GM12801 (cell line): ENCODE results near the gene TAF12.

Source experiments
- TF ChIP-seq, protein P1 (sequence below): IDR thresholded peaks from one replicate; pipeline ENCODE4 v1.5.1; 2011; ENCODE audit warnings: control low read depth; ENCODE audit not compliant: insufficient read length; ENCODE audit errors: extremely low read depth

TAF12 gene

DNA sequence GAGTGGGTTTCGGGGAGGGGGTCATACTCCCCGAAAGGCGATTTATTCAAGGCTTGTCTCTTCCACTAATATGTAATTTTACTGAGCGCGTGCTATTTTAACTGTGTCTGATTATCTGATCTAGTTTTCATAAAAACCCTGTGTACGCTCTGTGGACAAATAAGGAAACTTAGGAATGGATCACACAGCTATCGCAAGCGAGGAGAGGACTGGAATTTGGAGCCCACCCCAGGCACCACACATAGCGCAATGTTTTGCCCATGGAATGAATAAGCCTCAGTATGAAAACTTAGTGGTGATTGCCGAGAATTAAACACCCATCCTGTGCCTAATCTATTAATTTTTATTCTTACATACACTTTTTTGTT is 60.6 kb downstream of the TAF12 start:
- TF ChIP-seq, protein P1, sequence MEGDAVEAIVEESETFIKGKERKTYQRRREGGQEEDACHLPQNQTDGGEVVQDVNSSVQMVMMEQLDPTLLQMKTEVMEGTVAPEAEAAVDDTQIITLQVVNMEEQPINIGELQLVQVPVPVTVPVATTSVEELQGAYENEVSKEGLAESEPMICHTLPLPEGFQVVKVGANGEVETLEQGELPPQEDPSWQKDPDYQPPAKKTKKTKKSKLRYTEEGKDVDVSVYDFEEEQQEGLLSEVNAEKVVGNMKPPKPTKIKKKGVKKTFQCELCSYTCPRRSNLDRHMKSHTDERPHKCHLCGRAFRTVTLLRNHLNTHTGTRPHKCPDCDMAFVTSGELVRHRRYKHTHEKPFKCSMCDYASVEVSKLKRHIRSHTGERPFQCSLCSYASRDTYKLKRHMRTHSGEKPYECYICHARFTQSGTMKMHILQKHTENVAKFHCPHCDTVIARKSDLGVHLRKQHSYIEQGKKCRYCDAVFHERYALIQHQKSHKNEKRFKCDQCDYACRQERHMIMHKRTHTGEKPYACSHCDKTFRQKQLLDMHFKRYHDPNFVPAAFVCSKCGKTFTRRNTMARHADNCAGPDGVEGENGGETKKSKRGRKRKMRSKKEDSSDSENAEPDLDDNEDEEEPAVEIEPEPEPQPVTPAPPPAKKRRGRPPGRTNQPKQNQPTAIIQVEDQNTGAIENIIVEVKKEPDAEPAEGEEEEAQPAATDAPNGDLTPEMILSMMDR = no peak

DNA sequence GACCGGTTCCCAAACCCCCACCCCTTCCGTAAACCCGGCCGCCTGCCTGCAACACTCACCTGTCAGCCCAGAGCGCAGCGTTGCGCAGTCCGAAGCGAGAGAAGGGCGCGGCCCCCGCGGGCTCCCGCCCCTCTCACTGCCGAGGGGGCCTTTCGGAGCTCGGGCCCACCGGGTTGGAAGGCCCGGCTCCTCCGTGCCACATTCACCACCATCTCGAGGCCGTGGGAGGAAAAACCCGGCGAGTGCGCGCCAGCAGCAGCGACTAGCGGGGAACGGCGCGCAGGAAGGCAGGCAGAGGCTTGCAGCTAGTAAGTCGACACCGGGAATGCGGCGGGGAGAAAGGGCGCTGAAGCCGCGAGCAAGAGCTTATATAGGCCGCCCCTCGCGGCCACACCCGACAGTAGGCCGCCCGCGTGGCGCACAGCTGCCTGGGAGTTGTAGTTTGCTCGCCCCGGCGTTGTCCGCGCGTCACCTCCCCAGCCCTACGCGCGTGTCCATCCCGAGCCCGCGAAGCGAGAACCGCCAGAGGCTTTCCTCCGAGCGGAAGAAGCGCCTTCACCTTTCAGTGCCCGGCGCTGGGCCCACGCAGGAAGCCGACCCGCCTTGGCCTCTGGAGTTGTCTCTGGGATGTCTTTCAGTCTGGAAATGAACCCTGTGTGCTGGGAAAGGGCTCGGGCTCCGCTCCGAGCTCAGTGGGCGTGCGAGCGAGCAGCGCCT is 61.2 kb downstream of the TAF12 start:
- TF ChIP-seq, protein P1 = no peak

DNA sequence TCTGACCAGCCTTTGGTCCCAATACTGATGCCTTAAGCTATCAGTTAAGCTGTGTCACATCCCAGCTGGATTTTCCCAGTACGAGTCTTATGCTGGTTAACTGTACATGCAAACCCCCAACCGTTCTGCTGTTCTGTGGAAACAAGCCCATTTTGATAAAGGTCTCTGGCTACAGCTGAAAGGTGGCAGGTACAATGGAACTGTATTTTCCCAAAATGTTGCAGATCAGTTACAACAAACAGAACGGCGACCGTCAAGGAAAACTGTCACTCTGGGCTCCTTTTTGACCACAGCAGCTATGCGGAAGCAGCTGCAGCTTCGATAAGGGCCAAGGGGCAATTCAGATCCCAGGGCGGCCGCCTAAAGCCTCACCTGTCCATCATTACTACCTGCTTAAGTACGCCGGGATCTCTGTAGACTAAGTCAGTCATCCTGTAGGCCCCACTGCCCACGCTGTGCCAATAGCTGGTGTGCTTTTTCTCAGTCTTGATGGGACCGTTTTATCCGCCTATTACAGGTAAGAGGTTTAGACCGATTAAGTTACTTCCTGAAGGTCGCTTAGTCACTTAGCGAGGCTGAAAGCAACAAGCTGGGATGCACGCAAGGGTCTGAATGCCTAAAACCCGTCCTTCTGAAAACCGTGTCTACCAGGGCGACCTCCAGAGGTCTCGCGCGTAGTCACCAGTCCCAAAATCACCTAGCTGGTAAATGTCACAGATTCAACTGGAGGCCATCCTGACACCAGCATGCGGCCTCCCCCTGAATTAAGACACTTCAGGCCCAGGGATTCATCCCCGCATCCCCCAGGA is 61.9 kb downstream of the TAF12 start:
- TF ChIP-seq, protein P1 = no peak

DNA sequence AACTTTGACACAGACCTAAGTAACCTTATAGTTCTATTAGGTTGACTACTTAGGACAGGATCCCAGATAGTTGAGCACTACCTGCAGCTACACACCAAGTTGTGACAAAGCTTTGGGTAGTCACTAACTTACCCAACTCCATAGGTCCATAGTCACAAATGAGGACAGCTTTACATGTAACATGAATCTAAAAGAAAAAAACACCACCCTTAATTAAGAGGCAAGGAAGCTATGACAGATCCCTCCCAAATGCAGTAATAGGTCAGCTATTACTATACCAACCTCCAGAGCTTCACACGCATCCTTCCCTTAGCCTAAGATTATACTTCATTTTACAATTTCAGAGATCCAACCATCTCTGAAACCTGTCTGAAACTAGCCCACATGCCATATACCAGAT is 63.5 kb downstream of the TAF12 start:
- TF ChIP-seq, protein P1 = no peak

DNA sequence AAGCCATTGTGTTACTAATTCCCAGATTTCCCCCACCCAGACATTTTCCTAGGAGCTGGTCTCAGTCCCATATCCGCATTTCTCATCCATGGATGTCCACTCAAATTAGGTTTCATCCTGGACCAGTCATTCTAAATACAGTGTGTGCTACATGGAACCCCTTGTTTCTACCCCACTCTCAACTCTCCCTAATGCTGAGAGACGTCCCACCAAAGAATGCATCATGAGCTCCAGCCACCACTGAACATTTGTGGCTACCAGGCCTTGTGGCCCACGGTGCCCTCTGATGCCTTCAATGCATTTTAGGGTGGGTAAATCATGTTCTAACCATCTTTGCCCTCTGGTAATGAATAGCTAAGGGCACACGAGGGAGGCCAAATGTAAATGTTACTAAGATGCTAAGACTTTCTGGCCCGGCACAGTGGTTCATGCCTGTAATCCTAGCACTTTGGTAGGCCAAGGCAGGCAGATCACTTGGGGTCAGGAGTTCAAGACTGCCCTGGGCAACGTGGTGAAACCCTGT is 64.1 kb downstream of the TAF12 start:
- TF ChIP-seq, protein P1 = no peak

DNA sequence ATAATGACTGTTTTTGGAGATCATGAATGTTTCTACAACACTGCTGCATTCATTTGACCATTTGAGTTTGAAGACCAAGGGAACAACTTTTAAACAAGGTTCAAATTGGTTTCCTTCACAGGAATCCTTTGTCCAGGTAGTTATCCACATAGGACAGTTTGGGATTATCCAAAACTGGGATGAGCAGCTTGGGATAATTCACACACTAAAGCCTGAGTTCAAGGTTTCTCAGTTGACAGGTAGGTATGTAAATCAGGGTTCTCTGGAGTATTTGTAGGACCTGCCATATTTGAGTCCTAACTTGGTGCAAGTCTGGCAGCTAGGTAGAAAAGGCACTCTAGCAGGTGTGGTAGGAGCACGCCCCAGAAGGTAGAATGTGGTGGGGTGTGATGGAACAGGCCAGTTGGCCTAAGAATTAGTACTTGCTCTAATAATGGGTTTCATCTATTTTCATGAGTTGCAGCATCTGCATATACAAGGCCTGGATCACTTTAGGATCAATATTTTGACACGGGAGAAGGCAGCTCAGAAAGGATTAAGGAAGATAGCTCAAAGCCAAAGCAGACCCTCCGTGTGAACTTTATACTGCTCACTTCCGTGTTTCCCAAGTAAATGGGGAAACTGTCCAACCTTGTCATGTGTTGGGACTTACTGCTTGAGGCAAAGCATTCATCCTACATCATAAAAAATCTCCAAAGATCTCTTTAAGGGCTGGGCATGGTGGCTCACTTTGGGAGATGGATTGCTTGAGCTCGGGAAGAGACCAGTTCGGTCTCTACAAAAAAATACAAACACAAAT is 64.9 kb downstream of the TAF12 start:
- TF ChIP-seq, protein P1 = no peak

DNA sequence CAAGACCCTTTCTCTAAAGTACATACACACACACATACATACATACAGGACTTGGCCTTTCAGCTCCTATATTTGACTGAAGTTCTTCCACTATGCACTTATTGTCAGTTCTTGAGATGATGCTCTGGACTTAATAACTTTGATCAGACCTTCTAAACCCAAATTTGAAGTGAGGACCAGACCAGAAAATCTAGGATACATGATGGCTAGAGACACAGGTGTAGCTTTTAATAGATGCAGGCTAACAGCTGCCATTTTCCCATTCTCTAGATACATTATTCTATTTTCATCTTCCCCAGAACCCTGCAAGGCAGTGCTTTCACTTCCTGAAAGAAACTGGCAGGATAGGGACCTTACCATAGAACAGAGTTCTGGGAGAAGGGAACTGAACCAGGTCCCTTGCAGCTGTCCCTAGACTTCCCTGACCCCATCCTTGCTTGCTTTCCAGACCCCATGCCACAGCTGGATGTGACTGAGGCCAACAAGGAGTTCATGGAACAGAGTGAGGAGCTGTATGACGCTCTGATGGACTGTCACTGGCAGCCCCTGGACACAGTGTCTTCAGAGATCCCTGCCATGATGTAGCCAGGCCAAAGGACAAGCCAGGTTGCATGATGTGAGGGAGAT is 65.7 kb downstream of the TAF12 start:
- TF ChIP-seq, protein P1 = no peak
